Measurements from ENCODE around the gene FHIT. TPM values are rescaled to one million over a fixed set of nuclear protein-coding genes. Genes with fewer than 3 reads are reported as not detected.

FHIT gene
- total and polyA plus RNA-seq, 10 of the 15 experiments (the other 5 are each of a cell fraction or from before 2014, with no cell fraction given) = 4.2 to 14.9 (median 9.4) TPM

DNA sequence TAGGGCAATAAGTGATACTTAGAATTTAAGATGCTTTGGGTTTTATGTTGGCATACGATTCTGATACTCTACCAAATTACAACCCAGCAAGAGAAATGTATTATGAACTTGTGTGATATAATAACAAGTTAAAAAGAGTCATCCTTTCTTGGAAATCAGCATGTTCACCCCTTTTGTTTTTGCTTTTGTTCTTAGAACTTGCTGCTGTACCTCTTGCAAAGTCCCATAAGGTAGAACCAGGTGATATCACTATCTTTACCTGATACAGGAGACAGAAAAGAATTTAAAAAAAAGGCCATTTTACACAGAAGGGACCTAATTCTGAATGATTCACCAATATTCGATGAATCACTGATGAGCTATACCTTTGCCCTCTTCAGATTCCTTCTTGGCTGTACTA lies 810.4 kb downstream of the FHIT start:
- DNase-seq (ENCODE audit: low read depth, low spot score) = no peak
- Histone ChIP-seq H2AFZ (ENCODE audit: control insufficient read depth, low read depth, low read length) (no peak overlapping the region), H3K36me3 (ENCODE audit: control insufficient read depth in 2 of 2, insufficient read depth in 2 of 2, low read length in 1 of 2) (no peaks in the 10 kb centered on the region), H3K27me3 (replicated peaks in 1 of 2; ENCODE audit: control insufficient read depth in 2 of 2, insufficient read depth in 2 of 2, low read length in 1 of 2) (no peaks in the 10 kb centered on the region), H3K9me3 (replicated peaks; ENCODE audit: control insufficient read depth, insufficient read depth, low read length) (no peaks in the 10 kb centered on the region), H3K4me1 (ENCODE audit: control insufficient read depth, insufficient read depth, low read length) (no peaks in the 10 kb centered on the region), H4K20me1 (ENCODE audit: control insufficient read depth, insufficient read depth) (no peaks in the 10 kb centered on the region), H3K27ac (ENCODE audit: control insufficient read depth, insufficient read depth) (no peak overlapping the region), H3K4me2 (ENCODE audit: control insufficient read depth, insufficient read depth) (no peak overlapping the region), H3K9ac (ENCODE audit: control insufficient read depth, insufficient read depth, low read length) (no peak overlapping the region), H3K4me3 (no peak overlapping the region), H3K79me2 (ENCODE audit: control insufficient read depth, insufficient read depth, low read length) (no peaks in the 10 kb centered on the region)
- ChIA-PET POLR2A (no interaction called here), CTCF (no interaction called here), RAD21 (ENCODE audit: unreplicated experiment) (no interaction called here), SMC1A (ENCODE audit: uncharacterized antibody, unreplicated experiment) (no interaction called here)
- no peak for TF ChIP-seq RELA (IDR thresholded peaks at IDR 0.05; ENCODE audit: borderline replicate concordance, partially characterized antibody)
- TF ChIP-seq TCF12 (IDR thresholded peaks at IDR 0.05; ENCODE audit: low read depth, low read length) = no peak
- TF ChIP-seq MEF2A (IDR thresholded peaks at IDR 0.05; ENCODE audit: insufficient read depth, low read depth, low read length) = no peak
- no peak for TF ChIP-seq PML (IDR thresholded peaks at IDR 0.05; ENCODE audit: low read length)
- TF ChIP-seq POLR2A (IDR thresholded peaks at IDR 0.05; ENCODE audit: low read depth, low read length) = no peak
- 10% methylated on average over 2 of the region's 2 CpGs for WGBS (ENCODE audit: insufficient coverage, insufficient replicate concordance, low lambda C conversion rate, missing lambda C conversion rate)
- no peak for ATAC-seq
- intact Hi-C loops (cut with micrococcal nuclease; ENCODE audit: unreplicated experiment) = no loop called here
- in situ Hi-C loops (cut with MboI) = no loop called here
- no TSS peak for BruUV-seq (replicated peaks)
- no peak for FAIRE-seq

DNA sequence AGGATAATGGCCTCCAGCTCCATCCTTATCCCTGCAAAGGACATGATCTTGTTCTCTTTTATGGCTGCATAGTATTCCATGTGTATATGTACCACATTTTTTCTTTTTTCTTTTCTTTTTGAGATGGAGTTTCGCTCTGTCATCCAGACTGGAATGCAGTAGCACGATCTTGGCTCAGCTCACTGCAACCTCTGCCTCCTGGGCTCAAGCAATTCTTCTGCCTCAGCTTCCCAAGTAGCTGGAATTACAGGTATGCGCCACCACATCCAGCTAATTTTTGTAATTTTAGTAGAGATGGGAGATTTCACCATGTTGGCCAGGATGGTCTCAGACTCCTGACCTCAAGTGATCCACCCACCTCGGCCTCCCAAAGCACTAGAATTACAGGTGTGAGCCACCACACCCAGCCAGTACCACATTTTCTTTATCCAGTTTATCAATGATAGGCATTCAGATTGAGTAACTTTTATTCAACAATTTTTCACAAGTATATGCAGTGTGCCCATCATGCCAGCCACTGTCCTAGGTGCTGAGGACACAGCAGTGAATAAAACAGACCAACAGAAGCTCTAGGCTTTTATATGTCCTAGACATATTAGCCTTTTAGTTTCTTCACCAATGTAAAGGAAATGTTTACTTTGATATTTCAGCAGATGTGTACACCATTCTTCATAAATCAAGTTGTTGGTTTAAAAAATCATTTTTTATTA lies 815.2 kb downstream of the FHIT start:
- no peak overlapping the region for H2AFZ ChIP-seq (ENCODE audit: control insufficient read depth, low read depth, low read length)
- ATAC-seq (no peak), FAIRE-seq (no peak), DNase-seq (ENCODE audit: low read depth, low spot score) (no peak)
- H4K20me1 ChIP-seq (ENCODE audit: control insufficient read depth, insufficient read depth) = no peaks in the 10 kb centered on the region
- H3K79me2 ChIP-seq (ENCODE audit: control insufficient read depth, insufficient read depth, low read length) = no peaks in the 10 kb centered on the region
- in situ Hi-C loops (cut with MboI) (no loop called here), intact Hi-C loops (cut with micrococcal nuclease; ENCODE audit: unreplicated experiment) (no loop called here)
- H3K4me2 ChIP-seq (ENCODE audit: control insufficient read depth, insufficient read depth) = no peak overlapping the region
- no peaks in the 10 kb centered on the region for H3K36me3 ChIP-seq (ENCODE audit: control insufficient read depth in 2 of 2, insufficient read depth in 2 of 2, low read length in 1 of 2)
- ChIA-PET POLR2A (no interaction called here), RAD21 (ENCODE audit: unreplicated experiment) (no interaction called here), SMC1A (ENCODE audit: uncharacterized antibody, unreplicated experiment) (no interaction called here), CTCF (no interaction called here)
- no peak overlapping the region for H3K4me3 ChIP-seq
- no peaks in the 10 kb centered on the region for H3K4me1 ChIP-seq (ENCODE audit: control insufficient read depth, insufficient read depth, low read length)
- H3K27ac ChIP-seq (ENCODE audit: control insufficient read depth, insufficient read depth) = no peak overlapping the region
- no peaks in the 10 kb centered on the region for H3K9me3 ChIP-seq (replicated peaks; ENCODE audit: control insufficient read depth, insufficient read depth, low read length)
- 27% methylated on average over 4 of the region's 4 CpGs for WGBS (ENCODE audit: insufficient coverage, insufficient replicate concordance, low lambda C conversion rate, missing lambda C conversion rate)
- H3K27me3 ChIP-seq (replicated peaks in 1 of 2; ENCODE audit: control insufficient read depth in 2 of 2, insufficient read depth in 2 of 2, low read length in 1 of 2) = no peaks in the 10 kb centered on the region
- no TSS peak for BruUV-seq (replicated peaks)
- H3K9ac ChIP-seq (ENCODE audit: control insufficient read depth, insufficient read depth, low read length) = no peak overlapping the region
- TF ChIP-seq, protein P1, sequence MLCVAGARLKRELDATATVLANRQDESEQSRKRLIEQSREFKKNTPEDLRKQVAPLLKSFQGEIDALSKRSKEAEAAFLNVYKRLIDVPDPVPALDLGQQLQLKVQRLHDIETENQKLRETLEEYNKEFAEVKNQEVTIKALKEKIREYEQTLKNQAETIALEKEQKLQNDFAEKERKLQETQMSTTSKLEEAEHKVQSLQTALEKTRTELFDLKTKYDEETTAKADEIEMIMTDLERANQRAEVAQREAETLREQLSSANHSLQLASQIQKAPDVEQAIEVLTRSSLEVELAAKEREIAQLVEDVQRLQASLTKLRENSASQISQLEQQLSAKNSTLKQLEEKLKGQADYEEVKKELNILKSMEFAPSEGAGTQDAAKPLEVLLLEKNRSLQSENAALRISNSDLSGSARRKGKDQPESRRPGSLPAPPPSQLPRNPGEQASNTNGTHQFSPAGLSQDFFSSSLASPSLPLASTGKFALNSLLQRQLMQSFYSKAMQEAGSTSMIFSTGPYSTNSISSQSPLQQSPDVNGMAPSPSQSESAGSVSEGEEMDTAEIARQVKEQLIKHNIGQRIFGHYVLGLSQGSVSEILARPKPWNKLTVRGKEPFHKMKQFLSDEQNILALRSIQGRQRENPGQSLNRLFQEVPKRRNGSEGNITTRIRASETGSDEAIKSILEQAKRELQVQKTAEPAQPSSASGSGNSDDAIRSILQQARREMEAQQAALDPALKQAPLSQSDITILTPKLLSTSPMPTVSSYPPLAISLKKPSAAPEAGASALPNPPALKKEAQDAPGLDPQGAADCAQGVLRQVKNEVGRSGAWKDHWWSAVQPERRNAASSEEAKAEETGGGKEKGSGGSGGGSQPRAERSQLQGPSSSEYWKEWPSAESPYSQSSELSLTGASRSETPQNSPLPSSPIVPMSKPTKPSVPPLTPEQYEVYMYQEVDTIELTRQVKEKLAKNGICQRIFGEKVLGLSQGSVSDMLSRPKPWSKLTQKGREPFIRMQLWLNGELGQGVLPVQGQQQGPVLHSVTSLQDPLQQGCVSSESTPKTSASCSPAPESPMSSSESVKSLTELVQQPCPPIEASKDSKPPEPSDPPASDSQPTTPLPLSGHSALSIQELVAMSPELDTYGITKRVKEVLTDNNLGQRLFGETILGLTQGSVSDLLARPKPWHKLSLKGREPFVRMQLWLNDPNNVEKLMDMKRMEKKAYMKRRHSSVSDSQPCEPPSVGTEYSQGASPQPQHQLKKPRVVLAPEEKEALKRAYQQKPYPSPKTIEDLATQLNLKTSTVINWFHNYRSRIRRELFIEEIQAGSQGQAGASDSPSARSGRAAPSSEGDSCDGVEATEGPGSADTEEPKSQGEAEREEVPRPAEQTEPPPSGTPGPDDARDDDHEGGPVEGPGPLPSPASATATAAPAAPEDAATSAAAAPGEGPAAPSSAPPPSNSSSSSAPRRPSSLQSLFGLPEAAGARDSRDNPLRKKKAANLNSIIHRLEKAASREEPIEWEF (IDR thresholded peaks at IDR 0.05; ENCODE audit: insufficient replicate concordance, low read depth, low read length) = no peak
- no peak for TF ChIP-seq NFIC (IDR thresholded peaks at IDR 0.05; ENCODE audit: low read depth, low read length)
- TF ChIP-seq, protein P2, sequence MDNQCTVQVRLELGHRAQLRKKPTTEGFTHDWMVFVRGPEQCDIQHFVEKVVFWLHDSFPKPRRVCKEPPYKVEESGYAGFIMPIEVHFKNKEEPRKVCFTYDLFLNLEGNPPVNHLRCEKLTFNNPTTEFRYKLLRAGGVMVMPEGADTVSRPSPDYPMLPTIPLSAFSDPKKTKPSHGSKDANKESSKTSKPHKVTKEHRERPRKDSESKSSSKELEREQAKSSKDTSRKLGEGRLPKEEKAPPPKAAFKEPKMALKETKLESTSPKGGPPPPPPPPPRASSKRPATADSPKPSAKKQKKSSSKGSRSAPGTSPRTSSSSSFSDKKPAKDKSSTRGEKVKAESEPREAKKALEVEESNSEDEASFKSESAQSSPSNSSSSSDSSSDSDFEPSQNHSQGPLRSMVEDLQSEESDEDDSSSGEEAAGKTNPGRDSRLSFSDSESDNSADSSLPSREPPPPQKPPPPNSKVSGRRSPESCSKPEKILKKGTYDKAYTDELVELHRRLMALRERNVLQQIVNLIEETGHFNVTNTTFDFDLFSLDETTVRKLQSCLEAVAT (IDR thresholded peaks at IDR 0.05) = no peak
- no peak for TF ChIP-seq CBX3 (IDR thresholded peaks at IDR 0.05; ENCODE audit: borderline replicate concordance, low read depth)
- TF ChIP-seq, protein P3, sequence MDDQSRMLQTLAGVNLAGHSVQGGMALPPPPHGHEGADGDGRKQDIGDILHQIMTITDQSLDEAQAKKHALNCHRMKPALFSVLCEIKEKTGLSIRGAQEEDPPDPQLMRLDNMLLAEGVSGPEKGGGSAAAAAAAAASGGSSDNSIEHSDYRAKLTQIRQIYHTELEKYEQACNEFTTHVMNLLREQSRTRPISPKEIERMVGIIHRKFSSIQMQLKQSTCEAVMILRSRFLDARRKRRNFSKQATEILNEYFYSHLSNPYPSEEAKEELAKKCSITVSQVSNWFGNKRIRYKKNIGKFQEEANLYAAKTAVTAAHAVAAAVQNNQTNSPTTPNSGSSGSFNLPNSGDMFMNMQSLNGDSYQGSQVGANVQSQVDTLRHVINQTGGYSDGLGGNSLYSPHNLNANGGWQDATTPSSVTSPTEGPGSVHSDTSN (IDR thresholded peaks at IDR 0.05; ENCODE audit: insufficient replicate concordance, low read depth, low read length) = no peak
